HG02642 (cell line): ENCODE results near the gene DMWD.

ENCODE experiments used
- ATAC-seq: cut with Tn5 transposase; IDR thresholded peaks from one replicate; pipeline ENCODE4 v1.9.1; 2021; ENCODE audit warnings: mild to moderate bottlenecking; ENCODE audit not compliant: unreplicated experiment, poor library complexity

The DMWD gene

DNA sequence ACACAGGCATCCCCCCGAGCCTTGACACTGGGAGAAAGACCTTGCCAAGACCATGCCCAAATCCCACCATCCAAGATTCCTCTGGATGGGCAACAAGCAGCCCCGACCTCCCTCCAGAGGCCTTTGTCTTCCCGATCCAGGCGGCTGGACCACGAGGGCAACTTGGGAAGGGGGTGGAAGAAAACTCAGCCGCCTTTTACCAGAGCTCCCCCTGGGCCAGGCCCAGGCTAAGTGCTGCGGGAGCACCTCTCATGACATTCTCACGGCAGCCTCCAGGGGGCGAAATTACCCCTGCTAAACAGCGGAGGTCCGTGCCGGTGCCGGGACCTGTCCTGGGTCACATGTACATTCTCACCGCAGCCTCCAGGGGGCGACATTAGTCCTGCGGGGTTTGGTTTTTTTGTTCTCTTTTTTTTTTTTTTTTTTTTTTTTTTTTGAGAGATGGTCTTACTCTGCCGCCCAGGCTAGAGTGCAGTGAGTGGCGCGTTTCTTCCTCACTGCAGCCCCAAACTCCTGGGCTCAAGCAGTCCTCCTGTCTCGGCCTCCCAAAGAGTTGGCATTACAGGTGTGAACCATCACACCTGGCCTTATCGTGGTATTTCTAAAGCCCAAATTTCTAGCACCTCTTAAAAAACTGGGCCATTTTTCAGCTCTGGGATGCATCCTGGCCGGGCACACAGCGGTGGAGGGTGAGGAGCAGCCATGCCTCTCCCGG lies 24.5 kb upstream of the DMWD start:
- peak; percentile 81 for ATAC-seq

DNA sequence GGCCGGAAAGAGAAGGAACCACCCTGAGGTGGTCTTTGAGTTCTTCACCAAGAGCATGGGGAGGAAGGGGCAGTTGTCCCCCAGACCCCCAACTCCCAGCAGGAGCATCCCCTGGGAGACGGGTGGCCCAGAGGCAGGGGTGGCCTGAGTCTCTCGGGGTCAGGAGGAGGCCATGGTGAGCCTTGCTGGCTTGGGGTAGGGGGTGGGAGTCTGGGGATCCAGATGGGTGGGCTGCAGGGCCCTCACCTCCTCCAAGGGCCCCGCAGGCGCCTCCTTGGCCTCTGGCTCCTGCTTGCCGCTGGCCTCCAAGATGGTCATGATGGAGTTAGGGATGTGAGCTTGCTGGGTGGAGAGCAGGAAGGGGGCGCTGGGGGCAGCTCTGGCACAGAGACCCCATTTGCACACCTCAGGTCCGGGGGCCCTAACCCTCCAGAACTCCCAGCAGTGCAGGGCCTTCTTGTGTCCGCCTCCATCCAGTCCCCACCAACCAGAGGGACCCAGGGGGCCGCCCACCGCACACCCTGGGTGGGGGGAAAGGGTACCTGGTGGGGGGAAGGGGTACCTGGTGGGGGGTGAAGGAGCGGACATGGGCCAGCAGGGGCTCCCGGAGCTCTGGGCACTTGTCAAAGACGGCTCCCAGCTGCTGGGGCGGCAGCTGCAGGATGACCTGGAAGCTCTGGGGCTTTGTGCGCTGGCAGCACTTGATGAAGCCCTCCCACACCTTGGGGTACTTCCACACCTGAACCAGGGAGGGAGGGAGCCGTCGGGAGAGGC lies 23.8 kb upstream of the DMWD start:
- no peak for ATAC-seq

DNA sequence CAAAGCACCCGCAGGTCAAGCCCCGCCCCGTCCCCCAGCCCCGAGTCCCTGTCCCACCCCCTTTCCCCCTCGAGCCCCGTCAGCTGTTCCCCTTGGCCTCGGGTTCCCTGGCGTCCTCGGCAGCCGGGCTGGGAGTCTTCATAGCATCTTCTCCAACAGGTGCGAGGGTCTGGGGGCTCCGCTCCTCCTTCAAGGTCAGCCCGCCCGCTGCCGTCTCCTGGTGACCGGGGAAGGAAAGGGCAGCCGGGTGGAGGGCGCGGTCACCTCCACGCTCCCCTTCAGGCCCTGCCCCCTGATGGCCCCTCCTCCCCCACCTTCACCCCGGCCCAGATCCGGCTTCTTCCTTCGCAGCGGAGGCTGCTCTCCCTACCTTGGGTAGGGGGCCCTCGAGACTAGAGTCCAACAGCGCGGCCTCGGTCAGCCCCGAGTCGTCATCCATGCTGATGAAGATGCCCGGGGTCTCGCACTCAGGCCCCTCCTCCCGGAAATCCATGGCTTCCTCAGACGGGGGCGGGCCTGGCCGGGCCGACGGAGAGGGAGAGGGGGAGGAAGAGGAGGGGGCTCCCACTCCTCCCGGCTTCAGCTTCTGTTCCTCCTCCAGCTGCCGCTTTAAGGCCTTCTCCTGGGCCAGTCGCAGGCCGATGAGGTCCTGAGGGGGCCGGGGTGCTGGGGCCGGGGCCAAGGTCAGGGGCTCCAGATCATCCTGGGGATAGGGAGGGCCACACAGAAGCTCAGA lies 23.0 kb upstream of the DMWD start:
- no peak for ATAC-seq

DNA sequence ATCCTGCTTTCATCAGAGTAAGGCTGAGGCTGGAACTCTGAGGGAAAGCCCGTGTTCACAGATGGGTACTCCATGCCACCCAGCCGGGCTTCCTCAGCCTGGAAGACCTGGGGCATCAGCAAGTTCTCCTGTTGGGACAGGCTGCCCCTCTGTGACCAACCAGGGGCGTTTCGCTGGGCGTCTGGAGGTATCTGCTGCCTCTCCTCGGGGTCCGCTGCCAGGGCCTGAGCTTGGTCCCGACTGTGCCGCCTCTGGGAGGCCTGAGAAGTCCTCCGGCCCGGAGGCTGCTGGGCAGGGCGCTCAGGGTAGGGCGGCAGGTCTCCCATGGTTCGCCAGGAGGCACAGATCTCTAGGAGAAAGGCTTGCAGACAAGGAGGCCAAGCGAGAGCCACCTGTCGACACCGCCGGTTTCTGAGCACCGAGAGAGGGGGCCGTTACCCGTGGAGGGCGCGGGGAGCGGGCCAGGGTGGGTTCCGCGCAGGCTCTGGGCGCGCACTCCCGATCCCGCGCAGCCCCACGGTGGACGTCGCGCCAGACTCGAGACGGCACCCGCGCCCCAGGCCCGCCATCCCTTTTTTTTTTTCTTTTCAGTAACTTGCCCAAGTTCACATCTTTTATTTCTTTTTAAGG lies 22.3 kb upstream of the DMWD start, which contains the start of gene RSPH6A:
TSS of gene RSPH6A (minus strand) at position 458 of the 630 bp plus-strand sequence. CDS start at position 326, 132 bp downstream.
- no peak for ATAC-seq

DNA sequence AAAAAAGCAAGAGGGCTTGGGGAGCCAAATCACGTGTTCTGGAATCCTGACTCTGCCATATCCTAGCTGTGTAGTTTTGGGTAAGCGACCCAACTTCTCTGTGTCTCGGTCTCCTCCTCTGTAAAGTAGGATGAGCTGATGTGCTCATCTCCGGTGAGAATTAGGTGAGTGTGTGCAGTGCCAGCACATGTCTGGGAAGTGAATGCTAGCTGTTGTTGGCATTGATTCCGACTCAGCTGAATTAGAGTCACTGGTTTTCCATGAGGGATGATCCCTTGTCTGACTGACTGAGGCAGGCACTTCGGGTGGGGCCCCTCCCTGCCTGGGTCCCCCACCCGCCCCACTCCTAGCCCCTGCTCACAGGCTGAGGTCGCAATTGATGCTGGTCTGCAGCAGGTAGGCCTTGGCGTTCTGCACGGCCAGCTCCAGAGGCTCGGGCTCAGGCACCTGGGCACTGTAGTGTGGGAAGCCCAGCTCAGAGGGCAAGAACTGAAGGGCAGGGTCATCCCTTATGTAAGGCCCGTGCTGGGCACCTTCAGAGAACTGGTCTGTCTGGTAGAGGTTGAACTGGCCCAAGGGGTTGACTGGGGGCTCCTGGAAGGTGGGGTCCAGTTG lies 21.6 kb upstream of the DMWD start:
- no peak for ATAC-seq

DNA sequence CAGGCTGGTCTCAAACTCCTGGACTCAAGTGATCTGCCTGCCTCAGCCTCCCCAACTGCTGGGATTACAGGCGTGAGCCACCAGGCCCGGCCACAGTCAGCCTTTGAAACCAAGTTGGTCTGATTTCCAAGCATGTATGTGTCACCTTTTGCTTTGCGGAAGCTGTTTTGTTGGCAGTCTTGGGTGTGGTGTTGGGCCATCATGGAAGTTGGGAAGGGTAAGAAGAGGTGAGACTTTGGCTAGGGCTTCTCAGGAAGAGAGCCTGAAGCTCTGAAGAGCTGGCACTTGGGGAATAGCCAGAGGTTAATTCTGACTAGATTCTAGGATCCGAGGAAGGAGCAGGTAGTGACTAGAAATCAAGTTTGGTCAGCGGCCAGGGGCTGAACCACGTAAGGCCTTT lies 19.7 kb upstream of the DMWD start:
- ATAC-seq: no peak

DNA sequence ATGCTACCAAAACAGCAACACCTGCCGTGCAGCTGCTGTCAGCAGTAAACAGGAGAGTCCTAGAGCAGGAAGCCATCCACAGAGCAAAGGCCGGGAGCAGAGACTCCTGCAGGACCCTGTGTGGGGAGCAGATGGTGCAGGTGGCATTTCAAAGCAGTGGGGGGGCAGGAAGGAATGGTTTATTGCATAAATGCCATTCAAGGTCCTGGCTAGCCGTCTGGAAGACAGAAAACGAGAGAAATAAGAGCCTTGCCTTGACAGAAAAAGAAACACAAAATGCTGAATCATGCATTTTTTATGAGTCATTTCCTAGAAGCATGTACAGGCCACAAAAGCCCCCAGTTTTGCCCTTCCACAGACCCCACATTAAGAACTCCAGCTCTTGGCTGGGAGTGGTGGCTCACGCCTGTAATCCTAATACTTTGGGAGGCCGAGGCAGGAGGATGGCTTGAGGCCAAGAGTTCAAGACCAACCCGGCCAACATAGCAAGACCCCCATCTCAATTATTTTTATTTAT lies 17.1 kb upstream of the DMWD start:
- ATAC-seq: no peak

DNA sequence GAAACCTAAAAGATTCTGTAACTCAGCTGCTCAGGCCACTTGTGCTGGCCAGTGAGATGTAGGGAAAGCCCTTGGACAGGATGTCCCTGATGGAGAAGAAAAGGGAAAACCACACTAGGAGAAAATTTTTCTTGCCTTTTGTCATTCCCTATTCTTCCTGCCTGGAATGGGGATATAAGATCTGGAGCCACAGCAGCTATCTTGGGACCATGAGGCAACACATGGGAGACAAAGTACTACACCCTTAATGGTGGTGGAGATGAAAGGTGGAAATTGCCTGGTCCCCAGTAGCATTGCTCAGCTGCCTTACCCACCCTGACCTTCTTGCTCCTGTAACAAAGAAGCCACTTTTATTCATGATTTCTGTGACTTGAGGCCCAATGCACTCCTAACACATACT lies 13.1 kb upstream of the DMWD start:
- no peak for ATAC-seq

DNA sequence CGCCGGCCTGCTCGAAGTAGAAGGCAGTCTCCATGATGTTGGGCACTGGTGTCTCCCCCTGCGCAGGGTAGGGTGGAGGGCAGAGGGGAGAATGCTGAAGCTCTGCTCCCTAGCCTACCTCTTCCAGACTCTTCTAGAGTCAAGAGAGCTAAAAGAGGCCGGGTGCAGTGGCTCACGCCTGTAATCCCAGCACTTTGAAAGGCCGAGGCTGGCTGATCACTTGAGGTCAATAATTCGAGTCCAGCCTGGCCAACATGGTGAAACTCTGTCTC lies 12.2 kb upstream of the DMWD start:
- no peak for ATAC-seq

DNA sequence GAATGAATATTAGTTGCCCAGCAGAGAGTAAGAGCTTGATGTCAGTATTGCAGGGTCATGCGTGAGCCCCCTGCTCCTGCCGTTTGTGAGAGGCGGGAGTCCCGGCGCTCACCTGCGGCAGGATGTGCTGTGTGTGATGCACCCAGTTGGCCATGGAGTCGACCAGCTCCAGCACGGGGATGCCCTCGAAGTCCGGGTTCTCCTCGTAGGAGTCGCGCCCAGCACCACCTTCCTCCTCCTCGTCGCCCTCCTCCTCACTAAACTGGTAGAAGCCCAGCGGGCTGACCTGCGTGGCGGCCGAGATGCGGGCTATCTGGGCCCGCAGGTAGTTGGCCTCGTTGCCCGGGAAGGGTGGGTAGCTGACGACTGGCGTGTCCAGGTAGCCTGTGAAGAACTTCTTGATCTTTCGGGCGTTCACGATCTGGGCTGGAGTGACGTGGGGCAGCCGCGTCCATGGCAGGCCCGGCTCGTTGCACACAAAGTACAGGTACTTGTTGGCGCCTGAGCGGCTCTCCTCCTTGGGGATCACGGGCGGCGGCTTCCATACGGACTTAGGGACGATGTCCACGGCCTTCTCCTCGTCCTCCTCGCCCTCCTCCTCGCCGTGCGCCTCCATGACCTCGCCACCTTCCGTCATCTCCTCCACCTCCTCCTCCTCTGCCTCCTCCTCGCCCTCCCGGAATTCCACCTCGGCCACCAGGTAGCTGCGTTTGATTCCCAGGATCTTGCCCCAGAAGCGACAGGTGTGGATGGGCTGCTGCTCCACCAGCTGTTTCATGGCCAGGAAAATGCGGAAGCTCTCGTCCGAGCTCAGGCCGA lies 11.7 kb upstream of the DMWD start:
- ATAC-seq: no peak

DNA sequence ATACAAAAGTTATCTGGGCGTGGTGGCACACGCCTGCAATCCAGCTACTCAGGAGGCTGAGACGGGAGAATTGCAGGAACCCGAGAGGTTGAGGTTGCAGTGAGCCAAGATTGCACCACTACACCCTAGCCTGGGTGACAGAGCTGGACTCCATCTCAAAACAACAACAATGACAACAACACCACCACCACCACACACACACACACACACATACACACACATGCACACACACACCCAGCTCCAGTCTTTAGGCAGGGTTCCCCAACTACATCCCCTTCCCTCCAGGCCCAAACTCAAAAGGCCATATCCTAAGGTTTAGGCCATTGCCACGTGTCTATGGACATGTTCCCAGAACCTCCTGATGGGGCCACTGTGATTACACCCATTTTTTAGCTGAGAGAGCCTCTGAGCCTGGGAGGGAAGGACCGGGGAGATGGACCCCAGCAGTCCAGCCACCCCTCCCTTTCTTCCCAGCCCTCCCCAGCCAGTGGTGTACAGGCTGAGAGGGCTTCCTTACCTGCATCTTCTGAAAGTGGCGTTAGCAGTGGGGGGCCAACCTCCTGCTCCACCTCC lies 9.0 kb upstream of the DMWD start:
- no peak for ATAC-seq

DNA sequence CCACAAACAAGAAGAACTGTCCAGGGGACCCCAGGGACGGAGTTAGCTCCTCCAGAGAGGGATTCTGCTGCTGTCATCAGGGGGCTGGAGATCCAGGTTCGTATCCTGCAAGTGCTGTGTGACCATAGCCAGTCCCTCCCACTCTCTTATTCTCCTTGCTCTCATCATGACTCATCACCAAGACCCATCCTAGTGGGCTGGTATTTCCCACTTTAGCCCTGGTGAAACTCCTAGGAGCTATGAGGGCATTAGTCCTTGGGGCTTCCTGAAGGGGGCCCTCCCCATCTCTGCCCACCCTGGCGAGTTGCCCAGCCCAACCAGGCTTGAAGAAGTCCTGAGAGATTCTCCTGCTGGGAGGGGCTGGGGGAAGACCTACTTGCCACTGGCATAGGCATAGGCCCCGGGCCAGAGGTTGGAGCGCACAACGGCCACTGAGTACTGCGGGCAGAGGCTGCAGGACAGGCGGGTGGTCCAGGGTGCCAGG lies 7.5 kb upstream of the DMWD start:
- ATAC-seq: no peak

DNA sequence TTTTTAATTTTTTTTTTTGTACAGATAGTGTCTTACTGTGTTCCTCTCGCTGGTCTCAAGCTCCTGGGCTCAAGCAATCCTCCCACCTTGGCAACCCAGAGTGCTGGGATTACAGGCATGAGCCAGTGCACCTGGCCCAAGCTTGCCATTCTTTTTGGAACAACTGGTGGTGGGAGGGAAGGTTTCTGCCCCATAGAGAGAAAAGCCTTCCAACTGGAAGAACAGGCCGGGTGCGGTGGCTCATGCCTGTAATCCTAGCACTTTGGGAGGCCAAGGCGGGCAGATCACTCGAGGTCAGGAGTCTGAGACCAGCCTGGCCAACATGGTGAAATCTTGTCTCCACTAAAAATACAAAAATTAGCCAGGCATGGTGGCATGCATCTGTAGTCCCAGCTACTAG lies 6.9 kb upstream of the DMWD start:
- peak; percentile 9 for ATAC-seq

DNA sequence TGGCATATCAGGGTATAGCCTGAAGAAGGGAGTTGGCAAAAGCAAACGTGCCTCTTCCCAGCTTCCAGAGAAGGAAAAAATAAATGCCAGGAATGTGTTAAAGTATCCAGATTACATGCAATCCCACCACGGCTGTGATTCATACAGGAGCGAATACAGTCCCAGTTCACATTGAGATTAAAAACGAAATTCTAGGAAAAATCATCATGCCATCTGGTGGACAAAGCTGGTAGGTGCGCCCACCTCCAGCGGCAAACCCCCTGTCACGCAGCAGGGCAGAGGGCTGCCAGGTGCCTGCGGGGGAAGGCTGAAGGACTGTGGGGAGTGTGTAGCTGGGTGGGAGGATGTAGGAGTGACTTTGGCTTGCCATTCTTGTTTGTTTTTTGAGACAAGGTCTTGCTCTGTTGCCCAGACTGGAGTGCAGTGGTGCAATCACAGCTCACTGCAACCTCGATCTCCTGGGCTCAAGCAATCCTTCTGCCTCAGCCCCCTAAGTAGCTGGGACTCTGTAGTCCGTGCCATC lies 6.4 kb upstream of the DMWD start:
- peak; percentile 58 for ATAC-seq

DNA sequence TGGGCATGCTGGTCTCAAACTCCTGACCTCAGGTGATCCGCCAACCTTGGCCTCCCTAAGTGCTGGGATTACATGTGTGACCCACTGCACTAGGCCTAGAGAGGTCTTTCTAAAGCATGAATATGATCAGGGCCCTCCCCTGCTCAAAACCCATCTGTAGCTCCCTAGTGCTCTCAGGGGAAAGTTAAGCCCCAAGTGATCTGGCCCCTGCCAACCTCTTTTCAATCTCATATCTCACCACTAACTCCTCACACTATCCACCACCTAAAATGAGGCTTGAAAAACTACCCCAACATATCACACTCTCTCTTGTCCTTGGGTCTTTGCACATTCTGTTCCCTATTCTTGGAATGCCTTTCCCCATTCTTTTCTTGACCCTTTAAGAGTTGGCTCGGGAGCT lies 2.0 kb upstream of the DMWD start:
- no peak for ATAC-seq

DNA sequence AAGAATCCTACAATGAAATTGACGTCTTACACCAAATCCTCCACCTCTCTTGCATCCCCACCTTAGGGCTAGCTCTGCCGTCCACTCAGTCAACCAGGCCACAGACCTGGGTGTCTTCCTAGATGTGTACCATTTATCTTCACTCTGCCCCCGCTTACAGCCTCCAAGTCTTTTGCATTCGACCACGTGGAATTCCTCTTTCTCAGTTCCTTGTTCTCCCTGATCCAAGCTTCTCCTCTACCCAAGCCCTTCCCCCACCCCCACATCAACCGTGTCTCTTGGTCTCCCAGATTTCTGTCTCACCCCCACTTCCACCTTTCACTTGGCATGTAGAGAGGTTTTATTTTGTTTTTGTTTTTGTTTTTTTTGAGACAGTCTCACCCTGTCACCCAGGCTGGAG lies 1.2 kb upstream of the DMWD start:
- no peak for ATAC-seq

DNA sequence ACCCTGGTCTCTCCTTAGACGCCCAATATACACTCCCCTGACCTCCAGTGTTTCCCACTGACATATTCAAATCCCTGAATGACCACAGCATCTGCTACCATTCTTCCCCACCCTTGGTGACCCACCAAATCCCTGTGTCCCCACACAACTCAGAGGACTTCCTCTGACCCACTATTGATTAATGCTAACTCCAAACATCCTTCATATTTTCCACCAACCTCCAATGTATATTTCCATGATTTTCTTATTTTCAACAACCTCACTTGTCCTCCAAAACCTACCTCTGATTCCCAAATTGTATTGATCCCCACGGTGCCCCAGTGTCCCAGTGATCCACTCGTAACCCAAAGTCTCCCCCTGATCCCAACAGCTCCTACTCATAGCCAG lies 526 bp upstream of the DMWD start:
- no peak for ATAC-seq

DNA sequence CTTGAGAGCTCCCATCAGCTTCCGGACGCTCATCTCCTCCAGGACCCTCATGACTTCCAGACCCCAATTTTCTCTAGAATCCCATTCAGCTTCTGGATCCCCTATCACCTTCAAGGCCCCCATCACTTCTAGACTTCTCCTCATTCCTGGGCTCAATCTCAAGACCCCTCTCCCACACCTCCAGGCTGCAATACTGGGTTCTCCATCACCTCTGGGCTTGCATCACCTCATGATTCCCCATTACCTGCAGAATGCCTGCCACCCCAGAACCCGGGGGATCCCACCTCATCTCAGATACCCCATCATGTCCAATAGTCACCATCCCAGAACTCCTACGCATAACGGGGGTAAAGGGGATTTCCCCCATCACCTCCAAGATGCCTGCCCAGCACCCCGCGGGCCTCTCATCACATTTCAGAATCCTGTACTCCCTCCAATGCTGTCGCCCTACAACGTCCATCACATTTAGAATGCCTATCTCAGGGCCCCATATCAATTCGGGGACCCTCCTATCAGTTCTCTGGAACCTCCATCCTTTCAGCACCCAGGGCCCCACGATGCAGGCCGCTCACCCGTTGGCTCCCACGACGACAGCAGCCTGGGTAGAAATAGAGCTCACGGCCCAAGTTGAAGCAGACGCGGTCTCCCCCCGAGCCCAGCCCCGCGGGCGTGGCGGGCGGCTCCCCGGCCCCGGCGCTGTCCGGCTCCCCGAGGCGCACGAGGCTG lies 738 bp downstream of the DMWD start:
- no peak for ATAC-seq
